ENCODE data around the gene TTN. TPM values are rescaled to one million over a fixed set of nuclear protein-coding genes. Genes with fewer than 3 reads are reported as not detected.

Gene TTN
- total and polyA plus RNA-seq, 10 of the 15 experiments (the other 5 are each of a cell fraction or from before 2014, with no cell fraction given), result 0.15 to 9.0 (median 1.8) TPM

- TF ChIP-seq PML (IDR thresholded peaks at IDR 0.05; ENCODE audit: low read length), result 0 out of 2 replicates have a peak, but pooled peaks have one; percentile 0
- no peak for TF ChIP-seq HDAC6 (IDR thresholded peaks at IDR 0.05; ENCODE audit: unreplicated experiment)
- SMC1A ChIA-PET (ENCODE audit: uncharacterized antibody, unreplicated experiment), result interaction anchor here (1.1 to 3.3 kb wide), 8 partner anchors 9 to 127 kb away, joined by 3 to 21 read pairs (median 6); partner anchors contain the start of genes PJVK and PRKRA
- no peaks in the 10 kb centered on the region for H4K20me1 ChIP-seq (ENCODE audit: control insufficient read depth, insufficient read depth)
- CTCF ChIA-PET, result interaction anchor here (0.7 to 2.7 kb wide), 5 partner anchors 22 to 172 kb away, joined by 3 to 15 read pairs (median 4); partner anchors contain the start of gene PLEKHA3
- H3K4me3 ChIP-seq, result peak overlapping the region; percentile 41
- RAD21 ChIA-PET (ENCODE audit: unreplicated experiment), result interaction anchor here (1.9 to 4.8 kb wide), 3 partner anchors 47 to 123 kb away, joined by 7 to 29 read pairs (median 8); partner anchors contain the start of gene PLEKHA3
- no peak overlapping the region for H2AFZ ChIP-seq (ENCODE audit: control insufficient read depth, low read depth, low read length)
- 92% methylated on average over 5 of the region's 5 CpGs for WGBS (ENCODE audit: insufficient coverage, insufficient replicate concordance, low lambda C conversion rate, missing lambda C conversion rate)
- ATAC-seq (no peak), FAIRE-seq (no peak), DNase-seq (ENCODE audit: low read depth, low spot score) (no peak)
- H3K27ac ChIP-seq (ENCODE audit: control insufficient read depth, insufficient read depth), result peak overlapping the region; percentile 84
- peaks cover 33% of the 10 kb centered on the region for H3K4me1 ChIP-seq (ENCODE audit: control insufficient read depth, insufficient read depth, low read length)
- intact Hi-C loops (cut with micrococcal nuclease; ENCODE audit: unreplicated experiment), result loop anchor here (10.0 kb wide), 1 partner anchor 726 kb away; no protein-coding TSS in a partner anchor
- no peak overlapping the region; the same call in none of the 2 replicates for H3K9ac ChIP-seq (ENCODE audit: control insufficient read depth, insufficient read depth, low read length)
- in situ Hi-C loops (cut with MboI), result no loop called here
- peaks cover 64% of the 10 kb centered on the region for H3K79me2 ChIP-seq (ENCODE audit: control insufficient read depth, insufficient read depth, low read length)
- peak overlapping the region; percentile 56 for H3K4me2 ChIP-seq (ENCODE audit: control insufficient read depth, insufficient read depth)
- TSS peak; percentile 49 for BruUV-seq (replicated peaks)
- H3K9me3 ChIP-seq (replicated peaks; ENCODE audit: control insufficient read depth, insufficient read depth, low read length), result no peaks in the 10 kb centered on the region; the same call in 2 of the 3 replicates
- no peaks in the 10 kb centered on the region for H3K27me3 ChIP-seq (replicated peaks in 1 of 2; ENCODE audit: control insufficient read depth in 2 of 2, insufficient read depth in 2 of 2, low read length in 1 of 2)
- POLR2A ChIA-PET, result interaction anchor here (1.2 to 1.8 kb wide), 3 partner anchors 47 to 78 kb away, joined by 3 to 14 read pairs (median 3); partner anchors contain the start of genes PJVK, PLEKHA3 and PRKRA
- H3K36me3 ChIP-seq (ENCODE audit: control insufficient read depth in 2 of 2, insufficient read depth in 2 of 2, low read length in 1 of 2), result peaks cover 3 to 6% of the 10 kb centered on the region in 2 experiments; a peak in 3 of 4 replicates
Measured at GRCh38 chr2:178528647-178529046, 278.6 kb downstream of the TTN start.

DNA sequence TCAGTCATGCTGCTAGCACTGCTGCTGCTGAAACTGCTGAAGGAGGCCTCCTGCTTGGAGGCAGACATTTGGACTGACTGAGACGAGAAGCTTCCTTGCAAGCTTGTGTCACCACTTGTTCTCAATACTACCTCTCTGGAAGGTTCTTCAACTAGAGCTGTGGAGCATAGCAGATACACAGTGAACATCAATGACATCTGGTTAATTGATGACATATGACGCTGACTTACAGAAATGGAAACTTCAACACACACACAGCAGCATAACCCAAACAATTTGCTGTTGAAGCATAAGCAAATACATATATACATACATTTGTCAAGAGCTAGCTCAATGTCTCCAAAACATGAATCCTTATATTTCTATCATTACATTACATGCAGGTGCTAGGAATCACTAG is 279.6 kb downstream of the TTN start:
- no peak overlapping the region for H3K9ac ChIP-seq (ENCODE audit: control insufficient read depth, insufficient read depth, low read length)
- no peaks in the 10 kb centered on the region; the same call in 1 of the 3 replicates for H3K9me3 ChIP-seq (replicated peaks; ENCODE audit: control insufficient read depth, insufficient read depth, low read length)
- peaks cover 64% of the 10 kb centered on the region for H3K79me2 ChIP-seq (ENCODE audit: control insufficient read depth, insufficient read depth, low read length)
- intact Hi-C loops (cut with micrococcal nuclease; ENCODE audit: unreplicated experiment), result loop anchor here (10.0 kb wide), 1 partner anchor 727 kb away; no protein-coding TSS in a partner anchor
- ChIA-PET SMC1A (ENCODE audit: uncharacterized antibody, unreplicated experiment) (interaction anchor here (0.9 to 3.3 kb wide), 12 partner anchors 9 to 125 kb away, joined by 3 to 21 read pairs (median 4); partner anchors contain the start of genes PJVK and PRKRA), POLR2A (interaction anchor here (0.6 to 1.8 kb wide), 5 partner anchors 9 to 77 kb away, joined by 3 to 14 read pairs (median 3); partner anchors contain the start of genes PJVK and PRKRA), RAD21 (ENCODE audit: unreplicated experiment) (interaction anchor here (0.7 to 4.8 kb wide), 4 partner anchors 10 to 77 kb away, joined by 4 to 29 read pairs (median 7); partner anchors contain the start of genes PJVK, PLEKHA3 and PRKRA), CTCF (interaction anchor here (0.6 to 2.7 kb wide), 6 partner anchors 23 to 492 kb away, joined by 3 to 15 read pairs (median 4); partner anchors contain the start of gene PLEKHA3)
- H4K20me1 ChIP-seq (ENCODE audit: control insufficient read depth, insufficient read depth), result no peaks in the 10 kb centered on the region
- H3K27me3 ChIP-seq (replicated peaks in 1 of 2; ENCODE audit: control insufficient read depth in 2 of 2, insufficient read depth in 2 of 2, low read length in 1 of 2), result no peaks in the 10 kb centered on the region
- no peak for FAIRE-seq
- H3K4me3 ChIP-seq, result peak overlapping the region; percentile 30; the same call in 1 of the 2 replicates
- peaks cover 33% of the 10 kb centered on the region for H3K4me1 ChIP-seq (ENCODE audit: control insufficient read depth, insufficient read depth, low read length)
- H3K4me2 ChIP-seq (ENCODE audit: control insufficient read depth, insufficient read depth), result peak overlapping the region; percentile 56
- WGBS (ENCODE audit: insufficient coverage, insufficient replicate concordance, low lambda C conversion rate, missing lambda C conversion rate), result 94% methylated on average over 2 of the region's 2 CpGs
- no peak overlapping the region for H2AFZ ChIP-seq (ENCODE audit: control insufficient read depth, low read depth, low read length)
- TF ChIP-seq ATF7 (IDR thresholded peaks at IDR 0.05; ENCODE audit: low read depth) (peak; percentile 62), IKZF2 (IDR thresholded peaks at IDR 0.05) (peak in 1 of 2 experiments; percentile 8; a peak in 1 of 4 replicates), PKNOX1 (IDR thresholded peaks at IDR 0.05) (peak; percentile 70; the same call in 1 of the 2 replicates), CREB1 (IDR thresholded peaks at IDR 0.05; ENCODE audit: low read depth) (peak; percentile 45; the same call in 1 of the 2 replicates), RAD51 (IDR thresholded peaks at IDR 0.05) (no peak)
- TF ChIP-seq, protein P1, sequence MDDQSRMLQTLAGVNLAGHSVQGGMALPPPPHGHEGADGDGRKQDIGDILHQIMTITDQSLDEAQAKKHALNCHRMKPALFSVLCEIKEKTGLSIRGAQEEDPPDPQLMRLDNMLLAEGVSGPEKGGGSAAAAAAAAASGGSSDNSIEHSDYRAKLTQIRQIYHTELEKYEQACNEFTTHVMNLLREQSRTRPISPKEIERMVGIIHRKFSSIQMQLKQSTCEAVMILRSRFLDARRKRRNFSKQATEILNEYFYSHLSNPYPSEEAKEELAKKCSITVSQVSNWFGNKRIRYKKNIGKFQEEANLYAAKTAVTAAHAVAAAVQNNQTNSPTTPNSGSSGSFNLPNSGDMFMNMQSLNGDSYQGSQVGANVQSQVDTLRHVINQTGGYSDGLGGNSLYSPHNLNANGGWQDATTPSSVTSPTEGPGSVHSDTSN (IDR thresholded peaks at IDR 0.05; ENCODE audit: insufficient replicate concordance, low read depth, low read length), result peak; percentile 53
- in situ Hi-C loops (cut with MboI), result no loop called here
- BruUV-seq (replicated peaks), result no TSS peak
- peaks cover 2 to 6% of the 10 kb centered on the region in 2 experiments; a peak in 2 of 4 replicates for H3K36me3 ChIP-seq (ENCODE audit: control insufficient read depth in 2 of 2, insufficient read depth in 2 of 2, low read length in 1 of 2)
- ATAC-seq, result peak; percentile 7
- no peak for DNase-seq (ENCODE audit: low read depth, low spot score)
- H3K27ac ChIP-seq (ENCODE audit: control insufficient read depth, insufficient read depth), result peak overlapping the region; percentile 21

All from GM12878 (cell line).